SH-SY5Y (cell line): ENCODE measurements around the gene KLK14.

Experiments used
- GATA2 ChIP-seq: IDR thresholded peaks from 2 replicates; pipeline ENCODE4 v1.6.1; 2011; ENCODE audit warnings: mild to moderate bottlenecking, low read depth, low read length
- GATA3 ChIP-seq: IDR thresholded peaks from 2 replicates; pipeline ENCODE4 v1.6.1; 2011; ENCODE audit warnings: low read depth, mild to moderate bottlenecking, low read length, moderate library complexity

DNA sequence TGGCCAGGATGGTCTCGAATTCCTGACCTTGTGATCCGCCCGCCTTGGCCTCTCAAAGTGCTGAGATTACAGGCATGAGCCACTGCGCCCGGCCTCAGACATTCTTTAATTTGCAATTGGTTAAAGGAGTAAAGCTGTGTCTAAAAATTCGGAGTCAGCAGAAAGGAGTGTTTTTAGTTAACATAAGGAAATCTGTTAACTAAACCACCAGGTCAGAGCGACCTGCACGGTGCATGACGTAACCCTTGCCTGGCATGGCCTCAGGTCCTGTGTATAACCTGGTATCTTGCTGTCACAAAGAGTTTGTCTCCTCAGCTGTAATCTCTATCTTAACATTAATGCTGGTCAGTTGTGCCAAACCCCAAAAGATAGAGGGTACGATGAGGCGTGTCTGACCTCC, 38.4 kb downstream of the KLK14 start:
- TF ChIP-seq GATA3 (no peak), GATA2 (no peak)
